ENCODE results near the gene BLM.

GRCh38 chr15:90762109-90762508 is 45.0 kb downstream of the BLM start:
- no peak for TF ChIP-seq CTCF (optimal IDR thresholded peaks at IDR 0.05 in 1 of 3, IDR thresholded peaks at IDR 0.05 in 1 of 3, conservative IDR thresholded peaks at IDR 0.05 in 1 of 3; ENCODE audit: extremely low read depth in 1 of 3, insufficient read depth in 2 of 3, low read length in 3 of 3)
- TF ChIP-seq EZH2 (IDR thresholded peaks at IDR 0.05; ENCODE audit: low read length) = no peak

Data from keratinocyte (primary cell).